ENCODE data around the gene SEMA3G.
A peak's percentile ranks its signal among the peaks of the same experiment; 100 is the strongest.

SEMA3G gene

GRCh38 chr3:52434491-52435115, 10.3 kb downstream of the SEMA3G start:
- no peak for TF ChIP-seq CTCF (IDR thresholded peaks at IDR 0.05)
- Histone ChIP-seq H3K4me3 (no peak overlapping the region), H3K27ac (no peak overlapping the region), H3K36me3 (no peaks in the 10 kb centered on the region), H3K9me3 (no peaks in the 10 kb centered on the region), H3K4me1 (peaks cover 0 to 24% (median 0%) of the 10 kb centered on the region in 4 donors), H3K27me3 (no peaks in the 10 kb centered on the region)
- intact Hi-C loops (cut with DNase I; ENCODE audit: low total_unique reads): no loop called here
- DNase-seq: peak in 1 of 2 donors; percentile 48

- peak in 1 of 2 donors; percentile 29 for DNase-seq
- Histone ChIP-seq H3K36me3 (no peaks in the 10 kb centered on the region), H3K4me3 (no peak overlapping the region), H3K4me1 (peaks cover 0 to 24% (median 0%) of the 10 kb centered on the region in 4 donors), H3K27me3 (no peaks in the 10 kb centered on the region), H3K9me3 (no peaks in the 10 kb centered on the region), H3K27ac (no peak overlapping the region)
- TF ChIP-seq CTCF (IDR thresholded peaks at IDR 0.05): no peak
- intact Hi-C loops (cut with DNase I; ENCODE audit: low total_unique reads): no loop called here
These were observed 10.9 kb downstream of the SEMA3G start for GRCh38 chr3:52433996-52434479.

GRCh38 chr3:52433328-52433995, 11.4 kb downstream of the SEMA3G start:
- Histone ChIP-seq H3K4me1 (peaks cover 0 to 23% (median 0%) of the 10 kb centered on the region in 4 donors), H3K9me3 (no peaks in the 10 kb centered on the region), H3K27me3 (no peaks in the 10 kb centered on the region), H3K27ac (no peak overlapping the region), H3K4me3 (no peak overlapping the region), H3K36me3 (no peaks in the 10 kb centered on the region)
- intact Hi-C loops (cut with DNase I; ENCODE audit: low total_unique reads): no loop called here
- peak in 1 of 2 donors; percentile 10 for DNase-seq
- TF ChIP-seq CTCF (IDR thresholded peaks at IDR 0.05): no peak

DNA sequence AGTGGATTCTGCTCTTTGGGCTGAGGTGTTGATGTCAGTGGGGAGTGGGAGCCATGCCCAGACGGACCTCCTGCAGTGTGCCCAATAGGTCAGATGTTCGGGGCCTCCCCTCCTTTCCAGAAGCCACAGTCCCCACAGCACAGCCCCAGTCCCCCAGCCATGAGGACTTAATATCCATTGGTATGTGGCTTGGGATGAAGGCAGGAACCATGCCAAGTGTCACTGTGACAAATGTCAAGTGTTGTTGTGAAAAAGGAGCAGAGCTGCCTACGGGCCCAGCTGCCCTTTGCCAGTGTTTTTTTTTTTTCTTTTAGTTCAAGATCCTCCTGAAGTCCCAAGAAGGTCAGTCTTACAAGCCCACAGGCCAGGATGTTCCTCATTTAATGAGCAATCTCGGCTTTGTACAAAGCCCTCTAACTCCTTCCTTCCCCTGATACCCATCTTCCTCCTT, 12.2 kb downstream of the SEMA3G start:
- H3K4me3 ChIP-seq: no peak overlapping the region
- H3K27me3 ChIP-seq: no peaks in the 10 kb centered on the region
- intact Hi-C loops (cut with DNase I; ENCODE audit: low total_unique reads): no loop called here
- peaks cover 0 to 19% (median 0%) of the 10 kb centered on the region in 4 donors for H3K4me1 ChIP-seq
- no peaks in the 10 kb centered on the region for H3K9me3 ChIP-seq
- no peak for TF ChIP-seq CTCF (IDR thresholded peaks at IDR 0.05)
- DNase-seq: peak in 1 of 2 donors; percentile 42
- H3K27ac ChIP-seq: no peak overlapping the region
- no peaks in the 10 kb centered on the region for H3K36me3 ChIP-seq

GRCh38 chr3:52432225-52432624, 12.7 kb downstream of the SEMA3G start:
- peaks cover 0 to 18% (median 0%) of the 10 kb centered on the region in 4 donors for H3K4me1 ChIP-seq
- no peak overlapping the region for H3K27ac ChIP-seq
- H3K9me3 ChIP-seq: no peaks in the 10 kb centered on the region
- no peak for TF ChIP-seq CTCF (IDR thresholded peaks at IDR 0.05)
- no peak overlapping the region for H3K4me3 ChIP-seq
- intact Hi-C loops (cut with DNase I; ENCODE audit: low total_unique reads): no loop called here
- H3K36me3 ChIP-seq: no peaks in the 10 kb centered on the region
- peak in 1 of 2 donors; percentile 24 for DNase-seq
- H3K27me3 ChIP-seq: no peaks in the 10 kb centered on the region
